ENCODE results near the gene MUS81. TPM values are rescaled to one million over a fixed set of nuclear protein-coding genes. Genes with fewer than 3 reads are reported as not detected.

MUS81 gene
- total and polyA plus RNA-seq, 9 of the 15 experiments (the other 6 are each of a cell fraction or from before 2014, with no cell fraction given) = 13.4 to 118 (median 53.7) TPM

GRCh38 chr11:65891219-65892136, 31.2 kb downstream of the MUS81 start (continued):
- TF ChIP-seq MITF (IDR thresholded peaks at IDR 0.05) = no peak
- TF ChIP-seq ZNF436 (CRISPR knock-in tag; IDR thresholded peaks at IDR 0.05) = peak; percentile 87
- TF ChIP-seq SMAD4 (CRISPR knock-in tag; conservative IDR thresholded peaks at IDR 0.05) = 0 out of 2 replicates have a peak, but pooled peaks have one; percentile 33
- no peak for TF ChIP-seq TFE3 (CRISPR knock-in tag; IDR thresholded peaks at IDR 0.05)
- TF ChIP-seq TOE1 (IDR thresholded peaks at IDR 0.05; ENCODE audit: borderline replicate concordance) = peak; percentile 41; the same call in 1 of the 2 replicates
- no peak for TF ChIP-seq TOE1 (CRISPR knock-in tag; IDR thresholded peaks at IDR 0.05; ENCODE audit: borderline replicate concordance, low read depth)
- TF ChIP-seq ARID1B (IDR thresholded peaks at IDR 0.05) = peak; percentile 36
- no peak for TF ChIP-seq ARID2 (IDR thresholded peaks at IDR 0.05)
- TF ChIP-seq RNF219 (CRISPR knock-in tag; IDR thresholded peaks at IDR 0.05) = no peak
- no peak for TF ChIP-seq ZKSCAN1 (IDR thresholded peaks at IDR 0.05; ENCODE audit: low read depth, low read length)
- TF ChIP-seq CTCFL (IDR thresholded peaks at IDR 0.05; ENCODE audit: borderline replicate concordance, insufficient read depth, low read depth, low read length, poor library complexity, severe bottlenecking) = peak; percentile 66
- TF ChIP-seq UBTF (IDR thresholded peaks at IDR 0.05; ENCODE audit: borderline replicate concordance in 1 of 2, low read depth in 2 of 2, low read length in 2 of 2) = no peak
- TF ChIP-seq PRMT5 (CRISPR knock-in tag; IDR thresholded peaks at IDR 0.05) = no peak
- no peak for TF ChIP-seq ADNP (tag; IDR thresholded peaks at IDR 0.05)
- no peak for TF ChIP-seq MXI1 (IDR thresholded peaks at IDR 0.05; ENCODE audit: low read depth, low read length)
- TF ChIP-seq ZFP36 (IDR thresholded peaks at IDR 0.05; ENCODE audit: low read depth, low read length, partially characterized antibody) = peak; percentile 97
